Endothelial cell (in vitro differentiated cells): ENCODE results near the gene HDAC9. TPM values are rescaled to one million over a fixed set of nuclear protein-coding genes. Genes with fewer than 3 reads are reported as not detected.

Source experiments
- DNase-seq: peaks from one replicate; pipeline ENCODE4 v3.0.0; 2021; ENCODE audit warnings: low spot score
- H3K27ac Mint-ChIP-seq: one replicate; pipeline ENCODE4 v1.8.0; 2021; ENCODE audit warnings: mixed read lengths, inconsistent platforms; ENCODE audit not compliant: unreplicated experiment
- H3K27me3 Mint-ChIP-seq: one replicate; pipeline ENCODE4 v1.8.0; 2021; ENCODE audit warnings: mild to moderate bottlenecking, moderate library complexity, mixed read lengths, inconsistent platforms; ENCODE audit not compliant: unreplicated experiment
- H3K36me3 Mint-ChIP-seq: one replicate; pipeline ENCODE4 v1.8.0; 2021; ENCODE audit warnings: mild to moderate bottlenecking, low read depth, mixed read lengths, inconsistent platforms; ENCODE audit not compliant: unreplicated experiment
- H3K4me1 Mint-ChIP-seq: one replicate; pipeline ENCODE4 v1.8.0; 2021; ENCODE audit warnings: mild to moderate bottlenecking, mixed read lengths, inconsistent platforms; ENCODE audit not compliant: unreplicated experiment
- H3K4me3 Mint-ChIP-seq: one replicate; pipeline ENCODE4 v1.8.0; 2021; ENCODE audit warnings: mild to moderate bottlenecking, mixed read lengths, inconsistent platforms; ENCODE audit not compliant: unreplicated experiment
- H3K9me3 Mint-ChIP-seq: one replicate; pipeline ENCODE4 v1.8.0; 2021; ENCODE audit warnings: mixed read lengths, inconsistent platforms; ENCODE audit not compliant: unreplicated experiment
- total RNA-seq: library from RNA; stranded (reverse); fragmentation: NEBNext Ultra II Directional; extraction: Animal tissue kit (Norgen Biotek cat#: 25700); gene quantifications from one replicate; pipeline ENCODE4 v1.2.1, GENCODE V29; 2021; ENCODE audit not compliant: unreplicated experiment
- TF ChIP-seq, protein P1 (sequence below): fragments of 200-600 bp; sonication (generic); IDR thresholded peaks from one replicate; pipeline ENCODE4 v1.5.0; 2021; ENCODE audit warnings: antibody characterized with exemption; ENCODE audit not compliant: unreplicated experiment

The HDAC9 gene
- total RNA-seq, 1 donor from 2014 or later: 1.2 TPM

DNA sequence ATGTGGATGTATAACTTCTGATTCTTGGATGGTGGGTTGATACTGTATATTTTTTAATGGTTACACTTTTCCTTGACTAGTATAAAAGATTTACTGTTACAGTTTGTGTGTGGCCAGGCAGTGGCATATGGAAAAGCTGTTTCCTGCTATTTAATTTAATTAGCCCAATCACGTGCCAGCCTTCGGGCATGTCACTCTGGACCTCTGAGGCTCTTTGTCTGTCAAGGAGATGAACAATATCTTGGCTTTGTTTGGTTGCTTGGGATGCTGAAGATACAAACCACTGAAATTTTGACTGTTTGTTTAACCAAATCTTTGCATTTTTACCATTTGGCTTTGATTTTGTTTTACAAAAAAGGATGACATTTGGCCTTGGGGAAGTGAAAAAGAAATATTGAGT lies 185.0 kb downstream of the HDAC9 start:
- H3K4me1 Mint-ChIP-seq: no peaks in the 10 kb centered on the region
- H3K4me3 Mint-ChIP-seq: no peak overlapping the region
- H3K27ac Mint-ChIP-seq: no peak overlapping the region
- H3K9me3 Mint-ChIP-seq: no peaks in the 10 kb centered on the region
- no peaks in the 10 kb centered on the region for H3K36me3 Mint-ChIP-seq
- no peaks in the 10 kb centered on the region for H3K27me3 Mint-ChIP-seq
- DNase-seq: no peak
- TF ChIP-seq, protein P1, sequence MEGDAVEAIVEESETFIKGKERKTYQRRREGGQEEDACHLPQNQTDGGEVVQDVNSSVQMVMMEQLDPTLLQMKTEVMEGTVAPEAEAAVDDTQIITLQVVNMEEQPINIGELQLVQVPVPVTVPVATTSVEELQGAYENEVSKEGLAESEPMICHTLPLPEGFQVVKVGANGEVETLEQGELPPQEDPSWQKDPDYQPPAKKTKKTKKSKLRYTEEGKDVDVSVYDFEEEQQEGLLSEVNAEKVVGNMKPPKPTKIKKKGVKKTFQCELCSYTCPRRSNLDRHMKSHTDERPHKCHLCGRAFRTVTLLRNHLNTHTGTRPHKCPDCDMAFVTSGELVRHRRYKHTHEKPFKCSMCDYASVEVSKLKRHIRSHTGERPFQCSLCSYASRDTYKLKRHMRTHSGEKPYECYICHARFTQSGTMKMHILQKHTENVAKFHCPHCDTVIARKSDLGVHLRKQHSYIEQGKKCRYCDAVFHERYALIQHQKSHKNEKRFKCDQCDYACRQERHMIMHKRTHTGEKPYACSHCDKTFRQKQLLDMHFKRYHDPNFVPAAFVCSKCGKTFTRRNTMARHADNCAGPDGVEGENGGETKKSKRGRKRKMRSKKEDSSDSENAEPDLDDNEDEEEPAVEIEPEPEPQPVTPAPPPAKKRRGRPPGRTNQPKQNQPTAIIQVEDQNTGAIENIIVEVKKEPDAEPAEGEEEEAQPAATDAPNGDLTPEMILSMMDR: no peak

DNA sequence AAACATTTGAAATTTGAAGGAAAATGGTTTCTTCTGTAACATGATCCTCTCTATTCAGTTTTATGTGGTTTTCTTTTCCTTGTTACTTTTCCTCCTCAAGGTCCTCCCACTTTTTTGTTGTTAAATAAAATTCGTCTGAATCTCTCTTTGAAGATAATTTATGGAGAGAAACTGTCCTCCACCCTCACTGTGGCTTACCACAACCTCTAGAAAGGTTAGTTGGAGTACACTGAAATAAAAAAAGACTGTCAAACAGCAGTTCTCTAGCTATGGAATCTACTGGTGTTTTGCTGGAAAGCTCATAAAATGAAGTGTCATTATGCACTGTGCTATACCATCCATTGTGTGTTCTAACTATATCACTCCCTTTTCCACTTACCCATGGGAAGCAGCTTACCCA lies 189.4 kb downstream of the HDAC9 start:
- no peak overlapping the region for H3K27ac Mint-ChIP-seq
- H3K4me1 Mint-ChIP-seq: no peaks in the 10 kb centered on the region
- no peaks in the 10 kb centered on the region for H3K27me3 Mint-ChIP-seq
- TF ChIP-seq, protein P1: no peak
- no peaks in the 10 kb centered on the region for H3K9me3 Mint-ChIP-seq
- H3K4me3 Mint-ChIP-seq: no peak overlapping the region
- H3K36me3 Mint-ChIP-seq: no peaks in the 10 kb centered on the region
- no peak for DNase-seq

DNA sequence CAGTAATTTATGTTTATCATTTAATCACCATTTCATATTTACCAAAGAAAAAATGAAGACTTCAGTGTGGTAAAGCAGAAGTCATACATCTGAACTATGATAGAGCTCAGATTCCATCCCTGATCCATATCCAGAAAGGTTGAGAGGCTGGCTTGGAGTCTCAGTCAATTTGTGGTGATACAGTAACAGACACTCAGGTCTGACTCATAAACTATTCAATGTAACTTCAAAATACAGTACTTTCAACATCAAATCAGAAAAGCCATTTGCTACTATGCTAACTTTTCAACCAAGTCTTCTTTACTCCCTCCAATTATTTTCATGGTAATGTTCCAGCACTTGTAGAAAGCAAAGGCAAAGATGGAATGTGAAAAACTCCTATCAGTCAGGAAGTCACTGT lies 190.4 kb downstream of the HDAC9 start:
- no peak for DNase-seq
- Mint-ChIP-seq H3K9me3 (no peaks in the 10 kb centered on the region), H3K27ac (no peak overlapping the region), H3K4me3 (no peak overlapping the region), H3K4me1 (no peaks in the 10 kb centered on the region), H3K36me3 (no peaks in the 10 kb centered on the region), H3K27me3 (no peaks in the 10 kb centered on the region)
- TF ChIP-seq, protein P1: no peak

DNA sequence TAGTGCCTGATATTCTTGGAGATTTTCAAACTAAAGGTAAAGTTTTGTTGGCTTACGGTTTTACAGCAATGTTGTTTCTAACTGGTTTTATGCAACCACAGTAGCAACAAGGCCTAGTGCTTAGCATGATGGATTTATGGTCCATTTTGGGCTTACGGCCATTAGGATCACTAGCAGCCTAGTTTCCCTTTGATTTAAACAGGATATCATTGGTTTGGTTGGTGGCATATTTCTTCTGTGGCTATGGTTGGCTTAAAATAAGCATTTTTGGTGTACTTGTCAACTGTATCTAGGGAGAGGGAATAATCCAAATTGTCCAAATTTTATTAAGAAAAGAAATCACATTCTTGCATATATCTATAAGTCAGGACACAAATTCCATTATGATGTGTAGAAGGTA lies 194.0 kb downstream of the HDAC9 start:
- Mint-ChIP-seq H3K27ac (no peak overlapping the region), H3K36me3 (no peaks in the 10 kb centered on the region), H3K27me3 (no peaks in the 10 kb centered on the region), H3K4me1 (no peaks in the 10 kb centered on the region), H3K9me3 (no peaks in the 10 kb centered on the region), H3K4me3 (no peak overlapping the region)
- TF ChIP-seq, protein P1: no peak
- no peak for DNase-seq

DNA sequence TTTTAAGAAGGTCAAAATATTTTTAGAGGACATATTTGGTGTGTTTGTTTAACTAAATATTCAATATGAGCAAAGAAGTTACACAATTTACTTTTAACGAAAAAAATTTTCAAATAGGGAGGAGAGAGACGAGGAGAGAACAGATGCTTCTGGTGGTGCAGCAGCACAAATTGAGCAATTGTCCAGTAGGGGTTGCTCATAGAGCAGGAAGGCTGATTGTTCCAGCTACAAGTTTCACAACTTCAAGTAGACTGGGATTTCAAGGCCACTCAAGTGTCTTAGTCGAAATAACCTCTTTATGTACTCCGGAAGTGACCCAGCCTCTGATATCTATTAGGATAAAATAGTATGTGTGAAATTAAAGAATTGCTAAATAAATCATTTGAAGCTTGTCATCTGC lies 197.9 kb downstream of the HDAC9 start:
- DNase-seq: peak; percentile 9
- H3K9me3 Mint-ChIP-seq: no peaks in the 10 kb centered on the region
- H3K4me1 Mint-ChIP-seq: no peaks in the 10 kb centered on the region
- no peaks in the 10 kb centered on the region for H3K27me3 Mint-ChIP-seq
- H3K27ac Mint-ChIP-seq: no peak overlapping the region
- H3K4me3 Mint-ChIP-seq: no peak overlapping the region
- H3K36me3 Mint-ChIP-seq: no peaks in the 10 kb centered on the region
- TF ChIP-seq, protein P1: no peak
